ENCODE data around the gene PTGDS.

PTGDS gene

DNA sequence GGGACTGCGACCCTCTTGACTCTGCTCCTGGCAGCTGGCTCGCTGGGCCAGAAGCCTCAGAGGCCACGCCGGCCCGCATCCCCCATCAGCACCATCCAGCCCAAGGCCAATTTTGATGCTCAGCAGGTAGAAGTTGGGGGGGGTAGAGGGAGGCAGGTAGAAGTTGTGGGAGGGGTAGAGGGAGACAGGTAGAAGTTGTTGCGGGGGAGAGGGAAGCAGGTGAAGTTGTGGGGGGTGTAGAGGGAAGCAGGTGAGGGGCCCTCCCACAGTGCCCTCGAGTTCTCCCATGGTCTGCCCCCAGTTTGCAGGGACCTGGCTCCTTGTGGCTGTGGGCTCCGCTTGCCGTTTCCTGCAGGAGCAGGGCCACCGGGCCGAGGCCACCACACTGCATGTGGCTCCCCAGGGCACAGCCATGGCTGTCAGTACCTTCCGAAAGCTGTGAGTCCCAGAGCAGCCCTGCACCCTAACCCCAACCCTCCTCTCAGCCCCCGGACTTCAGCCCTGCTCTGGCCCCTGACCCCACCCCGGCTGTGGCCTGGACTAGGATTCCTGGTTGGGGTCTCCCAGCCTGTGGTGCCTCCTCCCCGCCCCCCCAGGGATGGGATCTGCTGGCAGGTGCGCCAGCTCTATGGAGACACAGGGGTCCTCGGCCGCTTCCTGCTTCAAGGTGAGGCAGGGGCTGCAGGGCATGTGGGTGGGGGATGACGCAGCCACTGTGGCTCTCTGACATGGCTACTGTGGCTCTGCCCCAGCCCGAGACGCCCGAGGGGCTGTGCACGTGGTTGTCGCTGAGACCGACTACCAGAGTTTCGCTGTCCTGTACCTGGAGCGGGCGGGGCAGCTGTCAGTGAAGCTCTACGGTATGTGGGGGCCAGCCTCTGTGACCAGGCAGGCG lies 31.7 kb upstream of the PTGDS start:
- no peak for DNase-seq (ENCODE audit: low read depth)

DNA sequence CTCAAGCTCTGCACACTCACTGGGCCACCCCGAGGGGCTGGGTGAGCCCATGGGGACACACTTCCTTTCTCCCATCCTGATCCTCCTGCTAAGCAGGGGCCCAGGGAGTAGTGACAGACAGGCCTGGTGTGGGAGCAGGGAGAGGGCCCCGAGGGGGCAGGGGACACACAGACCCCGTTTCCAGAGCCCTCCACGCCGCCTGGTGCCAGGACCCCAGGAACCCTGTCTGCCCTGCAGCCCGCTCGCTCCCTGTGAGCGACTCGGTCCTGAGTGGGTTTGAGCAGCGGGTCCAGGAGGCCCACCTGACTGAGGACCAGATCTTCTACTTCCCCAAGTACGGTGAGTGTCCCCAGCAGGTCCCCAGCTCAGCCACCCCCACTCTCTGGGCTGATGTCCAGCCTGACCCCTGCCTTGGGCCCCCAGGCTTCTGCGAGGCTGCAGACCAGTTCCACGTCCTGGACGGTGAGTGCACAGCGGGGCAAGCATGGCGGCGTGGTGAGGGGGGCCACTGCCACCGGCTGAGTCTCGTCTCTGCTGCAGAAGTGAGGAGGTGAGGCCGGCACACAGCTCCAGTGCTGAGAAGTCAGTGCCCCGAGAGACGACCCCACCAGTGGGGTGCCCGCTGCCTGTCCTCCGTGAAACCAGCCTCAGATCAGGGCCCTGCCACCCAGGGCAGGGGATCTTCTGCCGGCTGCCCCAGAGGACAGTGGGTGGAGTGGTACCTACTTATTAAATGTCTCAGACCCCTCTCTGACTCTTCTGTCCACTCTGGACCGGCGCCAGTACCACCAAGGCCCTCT lies 30.9 kb upstream of the PTGDS start:
- no peak for DNase-seq (ENCODE audit: low read depth)

DNA sequence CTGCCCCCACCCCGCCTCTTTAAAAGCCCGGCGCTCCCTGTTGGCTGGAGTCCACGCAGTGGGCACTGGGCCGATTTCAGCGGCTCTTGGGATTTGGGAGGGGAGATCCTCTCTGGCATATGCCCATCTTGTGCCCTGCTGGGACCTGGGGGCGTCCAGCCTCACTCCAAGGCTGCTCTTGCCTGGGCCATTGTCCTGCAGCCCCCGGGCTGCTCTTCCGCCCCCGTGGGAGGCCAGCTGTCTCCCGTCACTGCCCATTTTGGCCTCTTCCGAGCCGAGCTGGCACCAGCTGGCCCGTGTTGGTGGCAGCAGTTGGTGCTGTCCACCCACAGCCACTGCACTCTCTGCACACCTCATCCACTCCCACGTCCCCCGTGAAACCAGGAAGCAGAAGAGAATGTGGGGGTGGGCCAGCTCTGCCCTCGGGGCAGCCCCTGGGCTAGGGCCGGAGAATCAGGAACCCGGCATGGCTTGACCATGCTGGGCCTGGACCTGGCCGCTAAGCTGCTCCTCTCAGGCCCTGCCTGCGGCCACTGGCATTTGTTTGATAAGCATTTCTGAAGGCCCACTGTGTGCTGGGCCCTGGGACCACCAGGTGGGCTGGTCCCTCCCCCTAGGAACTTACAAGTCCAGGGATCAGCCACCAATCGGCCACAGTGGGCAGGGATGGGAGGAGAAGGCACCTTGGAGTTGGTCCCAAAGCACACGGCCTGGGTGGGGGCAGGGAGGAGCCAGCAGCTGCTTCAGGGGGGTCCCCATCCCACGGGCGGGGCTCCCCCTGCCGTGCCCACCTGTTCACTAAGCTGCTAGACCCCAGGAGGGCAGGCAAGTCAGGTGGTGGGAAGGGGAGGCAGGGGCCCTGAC lies 30.0 kb upstream of the PTGDS start:
- no peak for DNase-seq (ENCODE audit: low read depth)

DNA sequence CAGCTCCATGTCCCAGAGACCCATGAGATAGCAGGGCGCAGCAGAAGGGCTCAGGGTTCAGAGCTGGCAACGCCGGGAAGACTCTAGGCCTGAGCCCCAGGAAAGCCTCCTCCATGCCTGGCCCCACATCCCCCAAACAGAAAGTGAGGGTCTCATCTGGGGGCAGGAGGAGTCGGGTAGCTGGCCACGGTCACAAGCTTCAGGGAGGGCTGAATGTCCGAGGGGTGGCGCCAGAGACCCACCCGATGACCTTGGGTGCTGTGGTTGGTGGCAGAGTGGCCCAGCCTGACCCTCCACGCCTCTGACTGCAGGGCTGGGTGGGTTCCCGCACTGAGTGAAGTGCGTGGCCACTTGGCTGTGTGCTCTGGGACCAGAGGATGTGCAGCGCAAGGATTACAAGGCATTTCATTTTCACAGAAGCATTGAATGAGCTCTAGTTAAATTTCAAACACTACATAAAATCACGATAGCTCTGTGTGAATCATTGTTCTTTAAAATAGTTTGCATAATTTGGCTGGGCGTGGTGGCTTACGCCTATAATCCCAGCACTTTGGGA lies 29.3 kb upstream of the PTGDS start:
- DNase-seq (ENCODE audit: low read depth): peak; percentile 15

DNA sequence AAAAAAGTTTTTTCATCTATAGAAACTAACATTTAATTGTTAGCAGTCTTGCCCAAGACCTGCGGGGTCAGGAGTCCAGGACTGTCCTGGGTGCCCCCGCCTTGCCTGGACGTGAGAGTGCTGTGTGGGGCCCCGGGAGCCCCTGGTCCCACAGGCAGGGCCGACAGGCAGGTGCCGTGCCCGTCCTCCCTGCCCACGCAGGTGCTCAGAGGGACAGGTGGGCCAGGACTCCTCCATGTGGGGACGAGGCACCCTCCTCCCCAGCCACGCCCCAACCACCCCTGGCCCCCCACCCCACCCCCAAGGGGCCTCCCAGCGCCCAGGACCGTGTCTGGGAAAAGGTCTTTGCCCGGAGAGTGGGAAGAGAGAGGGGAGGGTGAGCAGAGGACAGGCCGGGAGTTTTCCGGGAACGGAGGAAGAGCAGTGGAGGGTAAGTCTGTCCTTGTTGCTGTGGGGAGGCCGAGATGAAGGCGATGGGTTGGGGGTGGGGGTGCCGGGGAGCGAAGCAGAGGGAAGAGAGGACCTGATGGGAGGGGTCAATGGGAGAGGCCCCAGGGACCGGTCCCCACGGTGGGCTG lies 28.0 kb upstream of the PTGDS start:
- no peak for DNase-seq (ENCODE audit: low read depth)

DNA sequence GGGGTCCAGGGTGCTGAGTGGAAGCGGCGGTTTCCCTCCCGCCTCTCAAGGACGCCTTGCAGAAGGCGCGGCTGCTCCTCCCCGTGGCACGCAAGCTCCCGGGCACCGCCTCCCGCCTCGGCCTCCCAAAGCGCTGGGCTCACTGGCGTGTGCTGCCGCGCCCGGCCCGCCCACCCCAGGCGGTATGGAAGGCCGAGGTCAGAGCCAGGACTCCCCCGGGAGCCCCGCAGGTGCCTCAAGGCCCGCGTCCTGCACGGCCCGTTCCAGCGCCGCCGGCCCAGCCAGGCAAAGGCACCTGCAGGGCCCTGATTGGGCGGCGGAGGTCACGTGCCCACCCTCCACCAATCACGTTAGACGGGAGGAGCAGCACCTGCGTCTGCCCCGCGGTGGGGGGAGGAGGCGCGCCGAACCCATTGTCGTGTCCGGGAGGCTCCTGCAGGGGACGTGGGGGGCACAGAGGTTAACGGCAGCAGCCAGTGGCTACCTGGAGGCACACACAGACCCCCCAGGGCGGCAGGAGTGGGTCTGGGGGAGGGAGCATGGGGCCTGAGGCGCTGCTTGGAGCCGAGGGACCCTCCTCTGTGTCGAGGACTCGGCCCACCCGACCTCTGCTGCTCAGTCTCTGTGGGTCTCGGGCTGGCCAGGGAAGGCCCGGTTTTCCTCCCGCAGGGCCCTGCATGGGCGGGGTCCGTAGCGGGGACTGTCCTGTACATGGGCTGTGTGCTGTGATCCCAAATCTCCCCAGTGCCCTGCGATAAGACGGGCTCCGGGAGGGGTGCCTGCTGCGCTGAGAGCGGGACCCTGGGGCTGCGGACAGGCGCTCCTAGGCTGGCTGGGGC lies 27.3 kb upstream of the PTGDS start:
- DNase-seq (ENCODE audit: low read depth): peak; percentile 61

DNA sequence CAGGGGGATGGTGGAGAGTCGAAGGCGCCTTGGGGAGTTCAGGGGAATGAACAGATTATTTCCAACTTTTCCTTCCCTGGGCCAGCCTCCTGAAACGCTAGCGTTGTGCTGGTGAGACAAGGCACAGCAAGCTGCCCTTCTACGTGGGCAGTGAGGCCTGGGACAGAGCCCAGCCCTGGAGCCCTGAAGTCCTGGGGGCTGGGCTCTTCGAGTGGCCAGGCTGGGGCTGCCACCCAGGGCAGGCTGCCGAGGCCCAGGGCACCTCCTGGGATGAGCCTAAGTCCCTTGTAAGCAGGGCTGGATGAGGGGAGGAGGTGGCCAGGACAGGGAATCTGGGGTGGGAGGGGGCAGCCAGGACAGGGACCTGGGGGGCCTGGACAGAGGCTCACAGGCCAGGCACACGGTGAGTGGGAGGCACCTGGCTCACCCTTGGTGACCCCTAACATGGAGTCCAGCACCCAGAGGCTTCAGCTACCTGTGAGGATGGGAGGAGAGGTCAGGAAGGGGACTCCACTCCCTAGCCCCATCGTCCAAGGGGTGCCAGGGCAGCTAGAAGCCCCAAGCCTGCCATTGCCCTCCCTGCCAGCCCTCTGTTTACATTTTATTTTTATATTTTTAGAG lies 26.5 kb upstream of the PTGDS start:
- DNase-seq (ENCODE audit: low read depth): no peak

DNA sequence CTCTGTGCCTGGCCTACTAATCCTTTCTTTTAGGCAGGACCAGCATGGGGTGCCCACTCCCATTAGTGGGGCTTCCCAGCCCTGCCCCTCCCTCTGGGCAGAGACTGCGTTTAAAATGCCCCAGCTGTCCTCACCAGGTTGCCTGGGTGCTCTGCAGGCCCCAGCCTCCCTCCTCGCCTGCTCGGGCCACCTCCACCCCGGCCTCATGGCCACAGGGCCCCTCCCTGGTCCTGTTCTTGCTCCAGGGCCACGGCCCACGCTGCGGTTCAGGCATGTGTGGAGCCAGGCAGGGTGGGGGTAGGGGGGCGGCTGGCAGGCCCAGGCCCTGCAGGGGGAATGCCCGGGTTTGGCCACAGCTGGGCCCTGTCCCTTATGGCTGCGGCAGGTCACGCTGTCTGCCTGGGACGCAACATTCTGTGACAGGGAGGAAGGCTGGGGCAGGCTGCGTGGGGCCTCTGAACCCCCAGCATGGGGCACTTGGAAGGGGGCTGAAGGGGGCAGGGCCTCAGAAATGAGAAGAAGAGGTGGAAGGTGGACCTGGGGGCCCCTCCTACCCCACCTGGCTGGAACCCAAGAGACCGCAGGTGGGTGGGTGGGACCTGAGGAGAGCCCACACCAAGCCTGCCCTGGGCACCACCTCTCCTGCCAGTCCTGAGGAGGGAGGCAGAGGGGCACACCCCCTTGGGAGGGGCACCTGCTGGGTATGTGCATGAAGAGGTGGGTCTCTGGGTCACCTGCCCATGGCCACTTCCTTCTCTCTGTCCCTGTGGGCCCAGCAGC lies 25.6 kb upstream of the PTGDS start, which contains the start of gene LCN12:
Gene LCN12 (plus strand): TSS at position 733 of the 780 bp plus-strand sequence. CDS start 55 bp downstream, outside the sequence.
- DNase-seq (ENCODE audit: low read depth): no peak

DNA sequence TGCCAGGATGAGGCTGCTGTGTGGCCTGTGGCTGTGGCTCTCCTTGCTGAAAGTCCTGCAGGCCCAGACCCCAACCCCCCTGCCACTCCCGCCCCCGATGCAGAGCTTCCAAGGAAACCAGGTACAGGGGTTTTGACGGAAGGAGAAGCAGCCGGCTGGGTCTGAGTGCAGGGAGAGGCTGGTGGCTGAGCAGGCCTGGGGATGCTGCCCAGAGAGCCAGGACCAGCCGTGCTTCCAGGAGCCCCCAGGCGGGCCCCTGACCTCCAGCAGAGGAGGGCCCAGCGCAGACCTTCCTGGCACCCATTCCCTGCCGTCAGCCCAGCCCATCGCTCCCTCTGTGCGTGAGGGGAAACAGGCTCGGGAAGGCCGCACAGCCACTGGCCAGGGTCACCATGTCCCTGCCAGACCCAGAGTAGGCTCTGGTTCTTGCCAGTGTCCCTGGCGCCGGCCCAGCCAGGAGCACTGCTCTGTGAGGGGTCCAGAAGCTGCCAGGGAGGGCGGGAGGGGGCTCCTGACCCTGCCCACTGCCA lies 24.9 kb upstream of the PTGDS start:
- no peak for DNase-seq (ENCODE audit: low read depth)

DNA sequence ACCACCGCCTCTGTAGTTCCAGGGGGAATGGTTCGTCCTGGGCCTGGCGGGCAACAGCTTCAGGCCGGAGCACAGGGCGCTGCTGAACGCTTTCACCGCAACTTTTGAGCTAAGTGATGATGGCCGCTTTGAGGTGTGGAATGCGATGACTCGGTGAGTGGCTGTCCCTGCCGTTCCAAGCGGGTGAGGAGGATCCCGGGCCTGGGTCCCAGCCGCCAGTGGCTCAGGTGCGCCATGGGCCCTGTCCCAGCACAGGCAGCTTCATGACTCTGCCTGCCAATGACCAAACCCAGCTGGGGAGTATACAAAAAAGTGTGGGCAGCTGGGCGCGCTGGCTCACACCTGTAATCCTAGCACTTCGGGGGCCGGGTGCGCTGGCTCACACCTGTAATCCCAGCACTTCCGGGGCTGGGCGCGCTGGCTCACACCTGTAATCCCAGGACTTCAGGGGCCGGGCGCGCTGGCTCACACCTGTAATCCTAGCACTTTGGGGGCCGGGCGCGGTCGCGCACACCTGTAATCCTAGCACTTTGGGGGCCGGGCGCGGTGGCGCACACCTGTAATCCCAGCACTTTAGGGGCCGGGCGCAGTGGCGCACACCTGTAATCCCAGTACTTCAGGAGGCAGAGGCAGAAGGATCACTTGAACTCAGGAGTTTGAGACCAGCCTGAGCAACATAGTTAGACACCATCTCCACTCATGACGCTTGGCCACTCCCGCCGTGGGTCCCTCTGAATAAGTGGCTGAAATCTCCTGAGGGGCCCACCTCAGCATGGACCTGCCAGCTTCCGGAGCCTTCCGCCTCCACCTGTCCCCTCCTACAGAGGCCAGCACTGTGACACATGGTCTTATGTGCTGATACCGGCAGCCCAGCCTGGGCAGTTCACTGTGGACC lies 24.2 kb upstream of the PTGDS start:
- DNase-seq (ENCODE audit: low read depth): no peak

DNA sequence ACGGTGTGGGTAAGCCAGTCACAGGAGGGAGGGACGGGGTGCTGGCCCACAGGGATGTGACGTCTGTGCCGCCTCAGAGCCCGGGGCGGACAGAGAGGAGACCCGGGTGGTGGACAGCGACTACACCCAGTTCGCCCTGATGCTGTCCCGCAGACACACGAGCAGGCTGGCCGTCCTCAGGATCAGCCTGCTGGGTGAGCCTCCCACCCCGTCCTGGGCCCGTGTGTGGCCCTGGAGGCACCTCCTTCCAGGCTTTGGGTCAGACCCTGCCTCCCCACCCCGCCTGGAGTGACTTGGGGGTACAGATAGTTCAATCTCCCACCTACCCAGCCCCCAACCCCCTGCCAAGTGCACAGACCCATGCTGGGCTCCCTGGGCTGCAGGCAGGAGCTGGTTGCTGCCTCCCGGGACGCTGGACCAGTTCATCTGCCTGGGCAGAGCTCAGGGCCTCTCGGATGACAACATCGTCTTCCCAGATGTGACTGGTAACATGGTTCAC lies 23.5 kb upstream of the PTGDS start:
- DNase-seq (ENCODE audit: low read depth): no peak

DNA sequence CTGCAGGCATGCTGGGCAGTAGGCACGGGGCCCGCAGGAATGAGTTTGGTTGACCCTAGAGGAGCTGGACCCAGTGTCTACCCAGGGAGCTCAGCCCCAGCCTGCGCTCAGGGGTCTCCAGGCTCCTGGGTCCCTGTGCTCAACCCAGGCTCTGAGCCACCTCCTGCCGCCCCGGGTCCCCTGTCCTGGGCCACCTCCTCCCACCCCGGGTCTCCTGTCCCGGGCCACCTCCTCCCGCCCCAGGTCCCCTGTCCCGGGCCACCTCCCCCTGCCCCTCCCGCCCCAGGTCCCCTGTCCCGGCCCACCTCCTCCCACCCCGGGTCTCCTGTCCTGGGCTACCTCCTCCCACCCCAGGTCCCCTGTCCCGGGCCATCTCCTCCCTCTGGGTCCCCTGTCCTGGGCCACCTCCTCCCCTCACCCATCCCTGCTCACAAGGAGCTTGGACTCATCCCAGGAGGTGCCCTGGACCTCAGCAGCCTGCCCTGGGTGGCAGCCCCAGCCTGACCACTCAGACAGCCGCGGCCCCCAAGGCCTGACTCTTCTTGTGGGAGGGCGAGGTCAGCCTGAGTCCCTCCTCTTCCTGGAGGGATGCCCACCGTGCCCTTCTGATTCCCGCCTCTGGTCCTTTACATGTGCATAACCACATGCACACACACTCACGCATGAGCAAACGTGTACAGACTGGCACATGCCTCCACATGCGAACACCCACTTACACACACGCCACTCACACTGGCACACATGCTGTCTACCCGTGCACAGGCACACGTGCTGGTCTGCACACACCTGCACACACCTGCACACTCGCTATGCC lies 22.8 kb upstream of the PTGDS start:
- no peak for DNase-seq (ENCODE audit: low read depth)

DNA sequence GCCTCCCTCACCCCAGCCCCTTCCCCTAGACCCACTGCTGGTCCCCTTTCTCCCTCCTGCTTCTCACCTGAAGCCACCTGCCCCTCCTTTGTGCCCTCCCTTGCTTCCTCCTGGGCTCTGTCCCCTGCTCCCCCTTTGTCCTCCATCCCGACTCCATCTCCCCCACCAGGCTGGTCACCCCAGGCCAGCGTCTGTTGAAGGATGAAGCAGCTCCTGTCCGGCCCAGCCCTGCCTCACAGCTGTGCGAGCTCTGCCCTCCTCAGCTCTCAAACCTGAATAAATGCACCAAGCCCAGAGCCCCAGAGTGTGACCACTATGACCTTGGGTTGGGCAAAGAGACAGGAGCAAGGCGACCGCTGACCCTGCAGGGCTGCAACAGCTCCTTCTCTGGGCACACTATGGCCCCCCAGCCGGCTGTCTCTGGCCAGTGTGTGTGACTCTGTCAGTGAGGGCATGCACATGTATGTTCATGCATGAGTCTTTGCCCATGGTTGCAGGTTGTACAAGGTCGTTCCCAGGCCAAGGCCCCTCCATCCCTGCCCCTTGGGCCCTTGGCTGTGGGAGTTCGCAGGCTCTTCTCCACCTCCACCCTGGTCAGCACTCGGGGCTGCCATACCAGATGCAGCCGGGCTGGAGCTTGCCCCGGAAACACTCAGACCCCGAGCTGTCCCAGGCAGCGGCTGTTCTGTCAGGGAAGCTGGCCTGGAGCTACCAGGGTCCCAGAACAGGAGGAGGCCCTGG lies 21.9 kb upstream of the PTGDS start:
- no peak for DNase-seq (ENCODE audit: low read depth)

DNA sequence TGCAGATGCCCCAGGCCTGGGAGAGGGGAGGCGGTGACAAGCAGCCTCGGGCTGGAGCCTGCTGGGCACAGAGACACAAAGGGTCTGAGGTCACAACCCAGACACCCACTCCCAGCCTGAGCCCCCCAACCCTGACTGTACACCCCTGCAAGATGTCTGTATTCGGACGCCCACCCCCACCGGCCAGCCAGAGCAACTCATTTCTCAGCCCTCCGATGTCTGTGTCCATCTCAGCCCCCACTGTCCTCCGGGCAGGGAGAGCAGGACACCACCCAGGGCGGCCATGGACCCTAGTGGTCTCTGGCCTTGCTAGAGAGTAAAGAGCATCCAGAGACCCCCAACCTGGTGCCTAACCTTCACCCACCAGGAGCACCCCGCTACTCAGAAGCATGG lies 21.4 kb upstream of the PTGDS start:
- DNase-seq (ENCODE audit: low read depth): no peak

DNA sequence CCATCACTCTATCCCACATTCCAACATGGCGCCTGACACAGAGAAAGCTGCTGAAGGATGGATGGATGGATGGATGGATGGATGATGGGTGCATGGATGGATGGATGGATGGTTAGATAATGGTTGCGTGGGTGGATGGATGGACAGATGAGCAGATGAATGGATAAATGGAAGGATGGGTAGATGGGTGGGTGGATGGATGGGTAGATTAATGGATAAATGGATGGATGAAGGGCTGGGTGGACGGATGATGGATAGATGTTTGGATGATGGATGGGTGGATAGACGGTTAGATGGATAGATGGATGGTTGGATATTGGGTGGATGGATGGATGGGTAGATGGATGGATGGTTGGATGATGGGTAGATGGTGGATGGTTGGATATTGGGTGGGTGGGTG lies 20.7 kb upstream of the PTGDS start:
- DNase-seq (ENCODE audit: low read depth): no peak

DNA sequence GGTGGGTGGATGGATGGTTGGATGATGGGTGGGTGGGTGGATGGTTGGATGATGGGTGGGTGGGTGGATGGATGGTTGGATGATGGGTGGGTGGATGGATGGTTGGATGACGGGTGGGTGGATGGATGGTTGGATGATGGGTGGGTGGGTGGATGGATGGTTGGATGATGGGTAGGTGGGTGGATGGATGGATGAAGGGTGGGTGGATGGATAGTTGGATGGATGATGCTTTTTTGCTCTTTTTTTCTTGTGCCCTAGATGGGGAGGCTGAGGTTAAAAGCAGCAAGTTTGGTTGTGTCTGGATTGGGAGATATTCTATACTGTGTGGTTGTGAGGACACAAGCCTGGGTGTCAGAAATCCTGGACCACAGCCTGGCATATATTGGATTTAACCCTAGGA lies 19.8 kb upstream of the PTGDS start:
- no peak for DNase-seq (ENCODE audit: low read depth)
